Activated naive CD8-positive, alpha-beta T cell treated with anti-CD3 and anti-CD28 coated beads for 36 hours (primary cell): ENCODE data around the gene RBMS1. TPM values are rescaled to one million over a fixed set of nuclear protein-coding genes. Genes with fewer than 3 reads are reported as not detected.

Experiments
- DNase-seq: peaks from one replicate; pipeline ENCODE4 v3.0.0; 2021
- H3K27ac Mint-ChIP-seq: one replicate; pipeline ENCODE4 v1.8.0; 2022; ENCODE audit warnings: mild to moderate bottlenecking, moderate library complexity, mixed read lengths
- H3K27me3 Mint-ChIP-seq: one replicate; pipeline ENCODE4 v1.8.0; 2022; ENCODE audit warnings: mild to moderate bottlenecking, mixed read lengths
- H3K36me3 Mint-ChIP-seq: one replicate; pipeline ENCODE4 v1.8.0; 2021; ENCODE audit warnings: mild to moderate bottlenecking, mixed read lengths
- H3K4me1 Mint-ChIP-seq: one replicate; pipeline ENCODE4 v1.8.0; 2021; ENCODE audit warnings: mixed read lengths
- H3K4me3 Mint-ChIP-seq: one replicate; pipeline ENCODE4 v1.8.0; 2022; ENCODE audit warnings: mild to moderate bottlenecking, moderate library complexity, mixed read lengths
- H3K9me3 Mint-ChIP-seq: one replicate; pipeline ENCODE4 v1.8.0; 2022; ENCODE audit warnings: mixed read lengths
- total RNA-seq, 2 experiments: library from RNA; stranded (reverse); gene quantifications; one replicate each; pipeline ENCODE4 v1.2.3, GENCODE V29; 2021

RBMS1 gene
- total RNA-seq, 2 experiments from 2014 or later, result 39.3 to 39.9 TPM

GRCh38 chr2:160332318-160332717 is 161.3 kb downstream of the RBMS1 start:
- Mint-ChIP-seq H3K27ac (peak overlapping the region; percentile 67), H3K9me3 (no peaks in the 10 kb centered on the region), H3K36me3 (peaks cover 19% of the 10 kb centered on the region), H3K4me3 (no peak overlapping the region), H3K27me3 (no peaks in the 10 kb centered on the region), H3K4me1 (peaks cover 85% of the 10 kb centered on the region)
- DNase-seq, result no peak

- peaks cover 90% of the 10 kb centered on the region for H3K4me1 Mint-ChIP-seq
- peaks cover 19% of the 10 kb centered on the region for H3K36me3 Mint-ChIP-seq
- H3K4me3 Mint-ChIP-seq, result no peak overlapping the region
- H3K27me3 Mint-ChIP-seq, result no peaks in the 10 kb centered on the region
- H3K27ac Mint-ChIP-seq, result peak overlapping the region; percentile 67
- H3K9me3 Mint-ChIP-seq, result no peaks in the 10 kb centered on the region
- DNase-seq, result no peak
Observed at GRCh38 chr2:160331258-160332025, 162.2 kb downstream of the RBMS1 start.

GRCh38 chr2:160328811-160329527 is 164.6 kb downstream of the RBMS1 start:
- Mint-ChIP-seq H3K4me3 (peak overlapping the region; percentile 42), H3K4me1 (peaks cover 89% of the 10 kb centered on the region), H3K36me3 (peaks cover 22% of the 10 kb centered on the region), H3K27ac (peak overlapping the region; percentile 66), H3K9me3 (no peaks in the 10 kb centered on the region), H3K27me3 (no peaks in the 10 kb centered on the region)
- no peak for DNase-seq

- no peak overlapping the region for H3K27ac Mint-ChIP-seq
- H3K4me3 Mint-ChIP-seq, result no peak overlapping the region
- H3K36me3 Mint-ChIP-seq, result peaks cover 23% of the 10 kb centered on the region
- no peaks in the 10 kb centered on the region for H3K27me3 Mint-ChIP-seq
- no peaks in the 10 kb centered on the region for H3K9me3 Mint-ChIP-seq
- peaks cover 86% of the 10 kb centered on the region for H3K4me1 Mint-ChIP-seq
- no peak for DNase-seq
Observed at GRCh38 chr2:160326786-160327185, 166.8 kb downstream of the RBMS1 start.

GRCh38 chr2:160325418-160325817 is 168.2 kb downstream of the RBMS1 start:
- peaks cover 86% of the 10 kb centered on the region for H3K4me1 Mint-ChIP-seq
- H3K27ac Mint-ChIP-seq, result no peak overlapping the region
- H3K36me3 Mint-ChIP-seq, result peaks cover 24% of the 10 kb centered on the region
- no peak overlapping the region for H3K4me3 Mint-ChIP-seq
- H3K9me3 Mint-ChIP-seq, result no peaks in the 10 kb centered on the region
- H3K27me3 Mint-ChIP-seq, result no peaks in the 10 kb centered on the region
- DNase-seq, result no peak

GRCh38 chr2:160324917-160325316 is 168.7 kb downstream of the RBMS1 start:
- Mint-ChIP-seq H3K4me1 (peaks cover 85% of the 10 kb centered on the region), H3K27me3 (no peaks in the 10 kb centered on the region), H3K36me3 (peaks cover 21% of the 10 kb centered on the region), H3K4me3 (no peak overlapping the region), H3K27ac (no peak overlapping the region), H3K9me3 (no peaks in the 10 kb centered on the region)
- no peak for DNase-seq

GRCh38 chr2:160324161-160324800 is 169.3 kb downstream of the RBMS1 start:
- Mint-ChIP-seq H3K27ac (no peak overlapping the region), H3K9me3 (no peaks in the 10 kb centered on the region), H3K27me3 (no peaks in the 10 kb centered on the region), H3K36me3 (peaks cover 15% of the 10 kb centered on the region), H3K4me1 (peaks cover 78% of the 10 kb centered on the region), H3K4me3 (no peak overlapping the region)
- peak; percentile 29 for DNase-seq

- H3K4me1 Mint-ChIP-seq, result peaks cover 62% of the 10 kb centered on the region
- no peaks in the 10 kb centered on the region for H3K27me3 Mint-ChIP-seq
- peak; percentile 24 for DNase-seq
- no peak overlapping the region for H3K27ac Mint-ChIP-seq
- no peak overlapping the region for H3K4me3 Mint-ChIP-seq
- peaks cover 14% of the 10 kb centered on the region for H3K36me3 Mint-ChIP-seq
- no peaks in the 10 kb centered on the region for H3K9me3 Mint-ChIP-seq
Observed at GRCh38 chr2:160322320-160322719, 171.3 kb downstream of the RBMS1 start.

- Mint-ChIP-seq H3K4me3 (no peak overlapping the region), H3K27ac (no peak overlapping the region), H3K27me3 (no peaks in the 10 kb centered on the region), H3K4me1 (peaks cover 62% of the 10 kb centered on the region), H3K9me3 (no peaks in the 10 kb centered on the region), H3K36me3 (peaks cover 18% of the 10 kb centered on the region)
- no peak for DNase-seq
Observed at GRCh38 chr2:160321006-160321405, 172.6 kb downstream of the RBMS1 start.

GRCh38 chr2:160319700-160320099 is 173.9 kb downstream of the RBMS1 start:
- H3K27me3 Mint-ChIP-seq, result no peaks in the 10 kb centered on the region
- H3K4me1 Mint-ChIP-seq, result peaks cover 52% of the 10 kb centered on the region
- DNase-seq, result no peak
- no peaks in the 10 kb centered on the region for H3K9me3 Mint-ChIP-seq
- H3K27ac Mint-ChIP-seq, result no peak overlapping the region
- H3K4me3 Mint-ChIP-seq, result no peak overlapping the region
- H3K36me3 Mint-ChIP-seq, result peaks cover 15% of the 10 kb centered on the region

- H3K36me3 Mint-ChIP-seq, result peaks cover 15% of the 10 kb centered on the region
- H3K4me1 Mint-ChIP-seq, result peaks cover 44% of the 10 kb centered on the region
- H3K27ac Mint-ChIP-seq, result no peak overlapping the region
- H3K4me3 Mint-ChIP-seq, result no peak overlapping the region
- H3K9me3 Mint-ChIP-seq, result no peaks in the 10 kb centered on the region
- no peaks in the 10 kb centered on the region for H3K27me3 Mint-ChIP-seq
- DNase-seq, result no peak
Observed at GRCh38 chr2:160318218-160318617, 175.4 kb downstream of the RBMS1 start.

GRCh38 chr2:160317181-160318099 is 176.2 kb downstream of the RBMS1 start:
- DNase-seq, result no peak
- peaks cover 36% of the 10 kb centered on the region for H3K4me1 Mint-ChIP-seq
- H3K4me3 Mint-ChIP-seq, result no peak overlapping the region
- H3K9me3 Mint-ChIP-seq, result no peaks in the 10 kb centered on the region
- no peak overlapping the region for H3K27ac Mint-ChIP-seq
- H3K27me3 Mint-ChIP-seq, result no peaks in the 10 kb centered on the region
- H3K36me3 Mint-ChIP-seq, result peaks cover 15% of the 10 kb centered on the region

GRCh38 chr2:160315337-160315736 is 178.3 kb downstream of the RBMS1 start:
- no peak overlapping the region for H3K27ac Mint-ChIP-seq
- H3K4me1 Mint-ChIP-seq, result peaks cover 18% of the 10 kb centered on the region

GRCh38 chr2:160310118-160310828 is 183.3 kb downstream of the RBMS1 start:
- peaks cover 19% of the 10 kb centered on the region for H3K36me3 Mint-ChIP-seq
- no peak overlapping the region for H3K27ac Mint-ChIP-seq
- H3K9me3 Mint-ChIP-seq, result no peaks in the 10 kb centered on the region
- no peaks in the 10 kb centered on the region for H3K27me3 Mint-ChIP-seq
- no peak for DNase-seq
- no peak overlapping the region for H3K4me3 Mint-ChIP-seq
- H3K4me1 Mint-ChIP-seq, result peaks cover 4% of the 10 kb centered on the region

More at GRCh38 chr2:160315337-160315736, 178.3 kb downstream of the RBMS1 start:
- Mint-ChIP-seq H3K4me3 (no peak overlapping the region), H3K27me3 (no peaks in the 10 kb centered on the region), H3K9me3 (no peaks in the 10 kb centered on the region), H3K36me3 (peaks cover 16% of the 10 kb centered on the region)
- no peak for DNase-seq
